GM18873 (cell line): ENCODE data around the gene PPP2R5A.

Experiments used
- ATAC-seq: cut with Tn5 transposase; IDR thresholded peaks from one replicate; pipeline ENCODE4 v1.9.1; 2021; ENCODE audit warnings: mild to moderate bottlenecking, moderate library complexity, moderate number of reproducible peaks; ENCODE audit not compliant: unreplicated experiment, low FRiP score

PPP2R5A gene

DNA sequence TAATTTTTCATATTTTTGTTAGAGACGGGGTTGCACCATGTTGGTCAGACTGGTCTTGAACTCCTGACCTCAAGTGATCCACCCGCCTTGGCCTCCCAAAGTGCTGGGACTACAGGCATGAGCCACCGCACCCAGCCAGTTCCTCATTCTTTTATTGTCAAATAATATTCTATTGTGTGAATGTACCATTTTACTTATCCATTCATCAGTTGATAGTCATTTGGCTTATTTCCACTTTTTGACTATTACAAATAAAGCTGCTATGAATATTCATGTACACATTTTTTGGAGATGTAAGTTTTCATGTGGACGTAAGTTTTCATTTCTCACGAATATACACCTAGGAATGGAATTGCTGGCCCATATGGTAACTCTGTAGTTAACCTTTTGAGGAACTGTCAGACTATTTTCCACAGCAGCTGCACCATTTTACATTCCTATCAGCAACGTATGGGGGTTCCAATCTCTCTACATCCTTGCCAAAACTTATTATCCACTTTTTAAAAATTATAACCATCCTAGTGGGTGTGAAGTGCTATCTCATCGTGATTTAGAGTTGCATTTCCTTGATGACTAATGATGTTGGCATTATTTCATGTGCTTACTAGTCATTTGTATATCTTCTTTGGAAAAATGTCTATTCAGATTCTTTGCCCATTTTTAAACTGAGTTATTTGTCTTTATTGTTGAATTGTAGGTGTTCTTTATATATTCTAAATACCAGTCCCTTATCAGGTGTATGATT lies 116.8 kb downstream of the PPP2R5A start:
- ATAC-seq = no peak

DNA sequence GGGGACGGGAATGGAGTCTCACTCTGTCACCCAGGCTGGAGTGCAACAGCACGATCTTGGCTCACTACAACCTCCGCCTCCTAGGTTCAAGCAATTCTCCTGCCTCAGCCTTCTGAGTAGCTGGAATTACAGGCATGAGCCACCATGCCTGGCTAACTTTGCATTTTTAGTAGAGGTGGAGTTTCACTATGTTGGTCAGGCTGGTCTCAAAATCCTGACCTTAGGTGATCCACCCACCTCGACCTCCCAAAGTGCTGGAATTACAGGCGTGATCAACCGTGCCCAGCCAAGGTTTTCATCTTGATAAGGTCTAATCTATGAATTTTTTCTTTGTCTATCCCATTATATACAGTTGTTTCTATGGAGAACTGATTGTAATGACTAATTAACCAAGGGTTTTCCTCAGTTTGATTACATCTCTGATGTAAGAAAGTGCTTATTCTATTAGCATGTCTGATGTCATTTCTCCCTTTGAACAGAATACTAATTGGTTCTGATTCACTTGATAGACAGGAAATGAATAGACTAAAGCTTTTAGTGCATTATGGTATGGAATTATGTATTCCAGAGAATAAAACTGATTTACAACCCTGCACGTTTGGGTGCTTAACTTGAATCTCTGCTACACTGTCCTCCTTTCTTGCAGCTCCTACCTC lies 117.6 kb downstream of the PPP2R5A start:
- no peak for ATAC-seq

DNA sequence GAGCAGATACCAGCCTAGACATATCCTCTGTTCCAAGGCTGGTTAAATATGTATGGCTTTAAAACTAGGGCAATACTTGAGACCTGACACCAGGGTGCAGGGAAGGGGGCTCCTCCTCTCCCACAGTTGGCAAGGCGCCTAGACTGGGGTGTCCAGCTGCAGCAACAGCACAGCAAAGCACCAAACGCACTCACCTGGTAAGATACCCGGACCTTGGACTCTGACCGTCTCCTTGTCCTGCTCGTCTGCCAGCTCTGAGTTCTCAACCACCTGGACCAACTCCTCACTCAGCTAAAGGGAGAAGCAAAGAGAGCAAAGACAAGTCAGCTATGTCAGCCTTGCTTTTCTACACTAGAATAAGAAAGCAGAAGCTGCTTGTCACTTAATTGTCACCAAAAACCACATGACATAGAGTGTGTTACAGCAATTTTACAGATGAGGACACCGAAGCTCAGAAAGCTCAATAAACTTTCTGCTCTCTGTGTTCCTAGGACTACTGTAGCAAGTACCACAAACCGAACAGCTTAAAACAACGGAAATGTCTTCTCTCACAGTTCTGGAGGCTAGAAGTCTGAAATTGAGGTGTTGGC lies 125.1 kb downstream of the PPP2R5A start:
- ATAC-seq = no peak
